ENCODE measurements around the gene CAT. TPM values are rescaled to one million over a fixed set of nuclear protein-coding genes. Genes with fewer than 3 reads are reported as not detected.

CAT gene
- total RNA-seq, 1 donor from 2014 or later: 259 TPM

- peaks cover 47% of the 10 kb centered on the region for H3K4me1 ChIP-seq
- intact Hi-C loops (cut with DNase I): no loop called here
- peak; percentile 49 to 60 for ATAC-seq
Measured at GRCh38 chr11:34501949-34502348, 63.2 kb downstream of the CAT start.

GRCh38 chr11:34502949-34503348 lies 64.2 kb downstream of the CAT start:
- H3K4me3 ChIP-seq: no peak overlapping the region
- TF ChIP-seq CTCF (IDR thresholded peaks at IDR 0.05): no peak
- intact Hi-C loops (cut with DNase I): no loop called here
- ATAC-seq (no peak), DNase-seq (no peak)
- H3K27ac ChIP-seq: peak overlapping the region; percentile 72
- no peaks in the 10 kb centered on the region for H3K27me3 ChIP-seq (ENCODE audit: low read depth)
- H3K9me3 ChIP-seq: no peaks in the 10 kb centered on the region
- H3K36me3 ChIP-seq: no peaks in the 10 kb centered on the region
- peaks cover 52% of the 10 kb centered on the region for H3K4me1 ChIP-seq

More at GRCh38 chr11:34501949-34502348, 63.2 kb downstream of the CAT start:
- Histone ChIP-seq H3K27me3 (ENCODE audit: low read depth) (no peaks in the 10 kb centered on the region), H3K27ac (peak overlapping the region; percentile 72), H3K36me3 (no peaks in the 10 kb centered on the region), H3K4me3 (no peak overlapping the region), H3K9me3 (no peaks in the 10 kb centered on the region)
- DNase-seq: no peak
- TF ChIP-seq CTCF (IDR thresholded peaks at IDR 0.05): no peak

- intact Hi-C loops (cut with DNase I): no loop called here
- Histone ChIP-seq H3K9me3 (no peaks in the 10 kb centered on the region), H3K27me3 (ENCODE audit: low read depth) (no peaks in the 10 kb centered on the region), H3K4me1 (peaks cover 49% of the 10 kb centered on the region), H3K36me3 (no peaks in the 10 kb centered on the region), H3K27ac (no peak overlapping the region), H3K4me3 (no peak overlapping the region)
- ATAC-seq (no peak), DNase-seq (no peak)
- no peak for TF ChIP-seq CTCF (IDR thresholded peaks at IDR 0.05)
Measured at GRCh38 chr11:34505874-34506273, 67.1 kb downstream of the CAT start.

- ATAC-seq (peak; percentile 52 to 75), DNase-seq (no peak)
- intact Hi-C loops (cut with DNase I): no loop called here
- H3K27me3 ChIP-seq (ENCODE audit: low read depth): no peaks in the 10 kb centered on the region
- H3K9me3 ChIP-seq: no peaks in the 10 kb centered on the region
- H3K4me3 ChIP-seq: no peak overlapping the region
- H3K27ac ChIP-seq: peak overlapping the region; percentile 25
- no peak for TF ChIP-seq CTCF (IDR thresholded peaks at IDR 0.05)
- H3K4me1 ChIP-seq: peaks cover 44% of the 10 kb centered on the region
- no peaks in the 10 kb centered on the region for H3K36me3 ChIP-seq
Measured at GRCh38 chr11:34507156-34507555, 68.4 kb downstream of the CAT start.

GRCh38 chr11:34507610-34508009 lies 68.9 kb downstream of the CAT start:
- ATAC-seq: peak in 1 of 2 donors; percentile 4
- Histone ChIP-seq H3K4me1 (peaks cover 39% of the 10 kb centered on the region), H3K27me3 (ENCODE audit: low read depth) (no peaks in the 10 kb centered on the region), H3K27ac (peak overlapping the region; percentile 25), H3K9me3 (no peaks in the 10 kb centered on the region), H3K4me3 (no peak overlapping the region), H3K36me3 (no peaks in the 10 kb centered on the region)
- TF ChIP-seq CTCF (IDR thresholded peaks at IDR 0.05): no peak
- intact Hi-C loops (cut with DNase I): no loop called here
- no peak for DNase-seq

- intact Hi-C loops (cut with DNase I): no loop called here
- Histone ChIP-seq H3K9me3 (no peaks in the 10 kb centered on the region), H3K27ac (no peak overlapping the region), H3K4me3 (no peak overlapping the region), H3K36me3 (no peaks in the 10 kb centered on the region), H3K4me1 (peaks cover 33% of the 10 kb centered on the region), H3K27me3 (ENCODE audit: low read depth) (no peaks in the 10 kb centered on the region)
- no peak for TF ChIP-seq CTCF (IDR thresholded peaks at IDR 0.05)
- no peak for ATAC-seq
- no peak for DNase-seq
Measured at GRCh38 chr11:34508524-34508923, 69.8 kb downstream of the CAT start.
